BLaER1 treated with 17β-estradiol and CSF1 and Interleukin-3, amounts not matched to agents 10 nM and 100 nM (cell line): Measurements from ENCODE around the gene NTF3.
"Not testable (repeated sequence)": the region's sequence is repeated elsewhere in the genome, so short reads cannot be mapped to it uniquely, and the experiment has no call there.

Experiments
- H3K27ac ChIP-seq, 11 experiments: shearing (Covaris generic); formaldehyde crosslinking; 2 replicates each; pipeline ENCODE4 v1.8.1; 2022
- H3K27me3 ChIP-seq, 11 experiments: shearing (Covaris generic); formaldehyde crosslinking; 2 replicates each; pipeline ENCODE4 v1.8.1; 2022
- H3K36me3 ChIP-seq, 11 experiments: shearing (Covaris generic); formaldehyde crosslinking; 2 replicates each; pipeline ENCODE4 v1.8.1; 2022
- H3K4me1 ChIP-seq, 10 experiments: shearing (Covaris generic); formaldehyde crosslinking; 2 replicates each; pipeline ENCODE4 v1.8.1; 2022
- H3K4me2 ChIP-seq, 11 experiments: shearing (Covaris generic); formaldehyde crosslinking; 2 replicates each; pipeline ENCODE4 v1.8.1; 2022
- H3K4me3 ChIP-seq, 10 experiments: shearing (Covaris generic); formaldehyde crosslinking; 2 replicates each; pipeline ENCODE4 v1.8.1; 2022
- H3K9ac ChIP-seq, 11 experiments: shearing (Covaris generic); formaldehyde crosslinking; 2 replicates each; pipeline ENCODE4 v1.8.1; 2022
- H3K9me3 ChIP-seq, 11 experiments: shearing (Covaris generic); formaldehyde crosslinking; replicated peaks in 1 of 11; 2 replicates each; pipeline ENCODE4 v1.8.1; 2022
- H4K20me1 ChIP-seq, 11 experiments: shearing (Covaris generic); formaldehyde crosslinking; 2 replicates each; pipeline ENCODE4 v1.8.1; 2022
- Cebpa-rat ChIP-seq, 11 experiments: shearing (Covaris generic); IDR thresholded peaks; 2 replicates each; pipeline ENCODE4 v1.8.1; 2022

NTF3 gene

DNA sequence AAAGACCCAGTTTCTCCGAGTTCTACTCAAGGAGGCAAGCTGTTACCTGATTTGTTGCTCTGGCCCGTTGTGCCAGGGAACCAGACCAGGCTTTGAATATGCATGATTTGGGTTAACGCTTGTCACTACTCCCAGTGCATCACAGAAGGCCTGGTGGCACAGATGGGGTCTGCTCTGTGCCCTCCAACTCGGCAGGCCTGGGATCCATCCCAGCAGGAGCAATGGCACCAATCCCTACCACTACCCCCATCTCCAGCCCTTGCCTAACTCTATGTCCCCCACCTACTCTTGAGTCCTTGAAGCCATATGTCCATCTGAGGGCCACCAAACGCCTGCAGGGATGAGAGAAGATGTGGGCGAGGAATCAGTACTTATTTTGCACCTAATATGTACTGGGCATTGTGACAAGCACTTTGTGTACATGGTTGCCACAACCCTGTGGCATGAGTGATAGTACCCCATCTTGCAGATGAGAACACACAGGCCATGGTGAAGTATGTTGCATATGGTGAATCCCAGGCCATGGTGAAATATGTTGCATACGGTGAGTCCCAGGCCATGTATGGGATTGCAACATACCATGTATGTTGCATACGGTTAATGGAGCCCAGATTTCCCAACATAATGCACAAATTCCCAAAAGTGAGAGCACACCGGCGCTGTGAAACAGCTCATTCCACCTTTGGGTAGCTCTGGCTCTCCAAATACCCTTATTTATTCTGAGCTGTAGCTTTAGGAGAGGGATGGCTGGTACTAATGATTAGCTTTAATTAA, 102.7 kb downstream of the NTF3 start:
- H3K9ac ChIP-seq = no peak overlapping the region
- no peak overlapping the region for H3K27ac ChIP-seq
- peaks cover 0 to 15% (median 8%) of the 10 kb centered on the region in 11 experiments; a peak in 10 of 22 replicates for H3K27me3 ChIP-seq
- TF ChIP-seq Cebpa-rat (IDR thresholded peaks at IDR 0.05) = peak in 2 of 11 experiments; percentile 16 to 37; a peak in 1 of 22 replicates
- no peaks in the 10 kb centered on the region for H3K36me3 ChIP-seq
- H3K4me1 ChIP-seq = no peaks in the 10 kb centered on the region
- H3K9me3 ChIP-seq = peaks cover 0 to 20% (median 0%) of the 10 kb centered on the region in 11 experiments; a peak in 4 of 22 replicates
- no peak overlapping the region for H3K4me3 ChIP-seq
- no peaks in the 10 kb centered on the region for H4K20me1 ChIP-seq
- no peak overlapping the region for H3K4me2 ChIP-seq

DNA sequence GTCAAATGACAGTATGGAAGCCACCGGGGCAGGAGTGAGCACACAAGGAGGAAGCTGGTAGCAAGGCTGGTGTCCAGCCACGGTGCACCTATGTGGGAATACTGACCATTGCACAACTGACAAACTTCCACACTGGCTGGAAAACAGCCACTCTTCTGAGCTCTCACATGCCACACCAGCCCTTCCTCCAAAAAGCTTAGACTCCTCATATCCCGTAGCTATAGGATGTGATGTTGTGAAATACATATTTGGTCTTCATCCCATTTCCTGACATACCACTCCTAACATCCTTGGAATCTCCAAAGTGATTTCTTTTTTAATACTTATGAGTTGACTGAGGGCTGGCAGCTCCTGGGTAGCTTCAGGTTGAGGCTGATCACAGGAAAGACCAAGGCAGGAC, 103.6 kb downstream of the NTF3 start:
- Histone ChIP-seq H3K36me3 (no peaks in the 10 kb centered on the region), H3K4me2 (no peak overlapping the region), H3K27me3 (peaks cover 0 to 15% (median 8%) of the 10 kb centered on the region in 11 experiments; a peak in 10 of 22 replicates), H3K9ac (no peak overlapping the region), H4K20me1 (no peaks in the 10 kb centered on the region), H3K4me1 (no peaks in the 10 kb centered on the region), H3K27ac (no peak overlapping the region), H3K4me3 (no peak overlapping the region), H3K9me3 (peaks cover 0 to 20% (median 0%) of the 10 kb centered on the region in 11 experiments; a peak in 4 of 22 replicates)
- no peak for TF ChIP-seq Cebpa-rat (IDR thresholded peaks at IDR 0.05)

DNA sequence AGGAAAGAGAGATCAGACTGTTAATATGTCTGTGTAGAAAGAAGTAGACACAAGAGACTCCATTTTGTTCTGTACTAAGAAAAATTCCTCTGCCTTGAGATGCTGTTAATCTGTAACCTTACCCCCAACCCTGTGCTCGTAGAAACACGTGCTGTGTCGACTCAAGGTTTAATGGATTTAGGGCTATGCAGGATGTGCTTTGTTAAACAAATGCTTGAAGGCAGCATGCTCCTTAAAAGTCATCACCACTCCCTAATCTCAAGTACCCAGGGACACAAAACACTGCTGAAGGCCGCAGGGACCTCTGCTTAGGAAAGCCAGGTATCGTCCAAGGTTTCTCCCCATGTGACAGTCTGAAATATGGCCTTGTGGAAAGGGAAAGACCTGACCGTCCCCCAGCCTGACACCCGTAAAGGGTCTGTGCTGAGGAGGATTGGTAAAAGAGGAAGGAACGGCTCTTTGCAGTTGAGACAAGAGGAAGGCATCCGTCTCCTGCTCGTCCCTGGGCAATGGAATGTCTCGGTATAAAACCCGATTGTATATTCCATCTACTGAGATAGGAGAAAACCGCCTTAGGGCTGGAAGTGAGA, 105.2 kb downstream of the NTF3 start:
- not testable (repeated sequence) for H3K9ac ChIP-seq, H3K27me3 ChIP-seq, H3K27ac ChIP-seq, H3K4me1 ChIP-seq, H3K36me3 ChIP-seq, H3K4me2 ChIP-seq, H4K20me1 ChIP-seq, H3K4me3 ChIP-seq
- peaks cover 0 to 25% (median 0%) of the 10 kb centered on the region in 11 experiments; a peak in 5 of 22 replicates for H3K9me3 ChIP-seq

DNA sequence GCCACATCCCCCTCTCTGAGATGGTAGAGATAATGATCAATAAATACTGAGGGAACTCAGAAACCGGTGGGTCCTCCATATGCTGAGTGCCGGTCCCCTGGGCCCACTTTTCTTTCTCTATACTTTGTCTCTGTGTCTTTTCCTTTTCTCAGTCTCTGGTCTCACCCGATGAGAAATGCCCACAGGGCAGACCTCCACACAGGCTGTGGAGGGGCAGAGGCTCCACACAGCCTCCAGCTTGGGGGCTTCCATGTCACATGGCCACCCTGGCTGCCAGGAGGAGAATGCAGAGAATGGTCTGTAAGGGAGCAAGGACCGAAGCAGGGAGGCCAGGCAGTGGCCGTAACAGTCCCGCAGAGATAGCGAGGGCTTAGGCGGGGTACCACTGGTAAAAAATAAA, 105.9 kb downstream of the NTF3 start:
- TF ChIP-seq Cebpa-rat (IDR thresholded peaks at IDR 0.05) = no peak
- H3K4me1 ChIP-seq = no peaks in the 10 kb centered on the region
- no peaks in the 10 kb centered on the region for H4K20me1 ChIP-seq
- H3K9me3 ChIP-seq = peaks cover 0 to 18% (median 0%) of the 10 kb centered on the region in 11 experiments; a peak in 5 of 22 replicates
- H3K4me2 ChIP-seq = no peak overlapping the region
- H3K27ac ChIP-seq = no peak overlapping the region
- no peaks in the 10 kb centered on the region for H3K36me3 ChIP-seq
- no peak overlapping the region for H3K4me3 ChIP-seq
- H3K9ac ChIP-seq = no peak overlapping the region
- no peaks in the 10 kb centered on the region for H3K27me3 ChIP-seq
